K562 (cell line): ENCODE results near the gene CBS. TPM values are rescaled to one million over a fixed set of nuclear protein-coding genes. Genes with fewer than 3 reads are reported as not detected.
A peak's percentile ranks its signal among the peaks of the same experiment; 100 is the strongest.
"Not testable (repeated sequence)": the region's sequence is repeated elsewhere in the genome, so short reads cannot be mapped to it uniquely, and the experiment has no call there.

Source experiments
- ATAC-seq: fragments of 200-7000 bp; cut with Tn5 transposase; 3 replicates; pipeline ENCODE4 v1.9.1; 2020; ENCODE audit warnings: moderate library complexity
- BruUV-seq: library from RNA; stranded (reverse); fragments of 400-500 nt; replicated peaks from 2 replicates; lab custom pipeline; 2021; lab: Mats Ljungman, UMichigan
- CTCF ChIA-PET: fragments of 300-600 bp; formaldehyde crosslinking; extraction: SDS; loops from one replicate; lab custom pipeline; 2021; ENCODE audit warnings: low intra/inter-chr PET ratio; lab: Yijun Ruan, JAX
- POLR2A ChIA-PET: fragments of 300-600, 350-650 bp; sonication (Branson Sonifier 250); formaldehyde crosslinking; extraction: SDS; loops from one replicate; lab custom pipeline; 2021; ENCODE audit warnings: antibody characterized with exemption, inconsistent platforms; lab: Yijun Ruan, JAX
- DNase-seq, 4 experiments: peaks; one replicate each; pipeline versions ENCODE4 v3.0.0 to v3.0.0-alpha.2; 2011 to 2018; ENCODE audit warnings: low spot score in 3 of 4, mixed read lengths in 3 of 4; ENCODE audit errors: extremely low read depth in 1 of 4
- FAIRE-seq: peaks from 2 replicates; lab custom pipeline; 2011; peaks lifted over from hg19 to GRCh38; lab: Jason Lieb, UNC
- H2AFZ ChIP-seq: 2 replicates; pipeline ENCODE4 v1.6.0; 2011; ENCODE audit warnings: low read depth, low read length, control low read depth, inconsistent platforms
- H3K27ac ChIP-seq: fragments of 200-600 bp; 3 replicates; pipeline ENCODE4 v1.8.0; 2011; ENCODE audit warnings: low read depth, mild to moderate bottlenecking, control low read depth, inconsistent platforms, low read length, moderate library complexity, mixed read lengths; ENCODE audit errors: extremely low read depth
- H3K27me3 ChIP-seq, 2 experiments: fragments of 300-600 bp in 1 of 2; 2 replicates in 1 of 2; 3 replicates in 1 of 2; pipeline versions ENCODE4 v1.6.0 to v1.8.0; 2011; ENCODE audit warnings: inconsistent platforms in 2 of 2, low read length in 2 of 2, mild to moderate bottlenecking in 1 of 2, mixed read lengths in 1 of 2, moderate library complexity in 1 of 2; ENCODE audit not compliant: control insufficient read depth in 2 of 2, insufficient read depth in 2 of 2
- H3K36me3 ChIP-seq: fragments of 300-600 bp; 3 replicates; pipeline ENCODE4 v1.8.0; 2011; ENCODE audit warnings: mild to moderate bottlenecking, low read length, inconsistent platforms; ENCODE audit not compliant: control insufficient read depth, insufficient read depth
- H3K4me1 ChIP-seq, 2 experiments: fragments of 200-600 bp in 1 of 2; replicated peaks in 1 of 2; 2 replicates in 1 of 2; 3 replicates in 1 of 2; pipeline versions ENCODE4 v1.5.1 to v1.8.0; 2011; ENCODE audit warnings: inconsistent platforms in 2 of 2, low read length in 2 of 2, mild to moderate bottlenecking in 1 of 2, mixed read lengths in 1 of 2, moderate library complexity in 1 of 2; ENCODE audit not compliant: control insufficient read depth in 2 of 2, insufficient read depth in 2 of 2
- H3K4me2 ChIP-seq: 2 replicates; pipeline ENCODE4 v1.6.1; 2011; ENCODE audit warnings: low read length, control low read depth, inconsistent platforms, mixed read lengths; ENCODE audit not compliant: insufficient read depth
- H3K4me3 ChIP-seq: fragments of 200-600 bp; sonication (generic), shearing (Covaris generic); 2 replicates; pipeline ENCODE4 v1.5.1; 2016; ENCODE audit warnings: control low read depth, inconsistent platforms
- H3K79me2 ChIP-seq: fragments of 200-600 bp; 3 replicates; pipeline ENCODE4 v1.8.0; 2011; ENCODE audit warnings: low read length, inconsistent platforms; ENCODE audit not compliant: control insufficient read depth, insufficient read depth
- H3K9ac ChIP-seq, 2 experiments: 2 replicates each; pipeline versions ENCODE4 v1.6.0 to v1.6.1; 2011; ENCODE audit warnings: low read depth in 2 of 2, low read length in 2 of 2, control low read depth in 1 of 2, inconsistent platforms in 1 of 2, mild to moderate bottlenecking in 1 of 2, mixed read lengths in 1 of 2; ENCODE audit not compliant: insufficient read depth in 1 of 2
- H3K9me1 ChIP-seq: one replicate; pipeline ENCODE4 v1.6.0; 2011; ENCODE audit warnings: inconsistent platforms, mild to moderate bottlenecking, low read length, moderate library complexity; ENCODE audit not compliant: control insufficient read depth, insufficient read depth
- H3K9me3 ChIP-seq: replicated peaks from 2 replicates; pipeline ENCODE4 v1.5.1; 2011; ENCODE audit warnings: low read depth, low read length, inconsistent platforms; ENCODE audit not compliant: control insufficient read depth, insufficient read depth
- H4K20me1 ChIP-seq: replicated peaks from 2 replicates; pipeline ENCODE4 v1.6.1; 2011; ENCODE audit warnings: low read length, inconsistent platforms, mixed read lengths; ENCODE audit not compliant: control insufficient read depth, insufficient read depth
- ATF1 ChIP-seq, 2 experiments: fragments of 450-650 bp in 1 of 2; IDR thresholded peaks; 2 replicates each; pipeline ENCODE4 v1.6.1; 2016; ENCODE audit warnings: missing compliant biosample characterization in 1 of 2, missing genetic modification characterization in 1 of 2
- CREB1 ChIP-seq, 2 experiments: sonication (generic) in 1 of 2; formaldehyde crosslinking in 1 of 2; IDR thresholded peaks; 2 replicates each; pipeline versions ENCODE4 v1.6.1 to v1.8.0; 2012 to 2022; ENCODE audit warnings: inconsistent platforms in 1 of 2, mild to moderate bottlenecking in 1 of 2, missing genetic modification reagents in 1 of 2, moderate library complexity in 1 of 2
- CREM ChIP-seq: IDR thresholded peaks from 2 replicates; pipeline ENCODE4 v1.6.1; 2014; ENCODE audit warnings: antibody characterized with exemption, low read depth
- EP400 ChIP-seq: fragments of 450-650 bp; IDR thresholded peaks from 2 replicates; pipeline ENCODE4 v1.6.1; 2017; ENCODE audit warnings: antibody characterized with exemption, mild to moderate bottlenecking, moderate library complexity
- POLR2G ChIP-seq: fragments of 200-400 bp; formaldehyde crosslinking; IDR thresholded peaks from 2 replicates; pipeline ENCODE4 v1.6.1; 2017; ENCODE audit warnings: low read depth, mild to moderate bottlenecking, antibody characterized with exemption, low read length, moderate library complexity
- RBFOX2 ChIP-seq: fragments of 200-400 bp; formaldehyde crosslinking; IDR thresholded peaks from 2 replicates; pipeline ENCODE4 v1.6.1; 2017; ENCODE audit warnings: low read depth, mild to moderate bottlenecking, low read length, moderate library complexity
- ZFX ChIP-seq: sonication (generic); formaldehyde crosslinking; IDR thresholded peaks from 2 replicates; pipeline ENCODE4 v1.8.0; 2022; ENCODE audit warnings: mild to moderate bottlenecking, missing genetic modification reagents, moderate library complexity
- WGBS: fragments of 100-300 bp; shearing (Covaris generic); methylation state at CpG from one replicate; pipeline ENCODE4 v1.1.6; 2016; ENCODE audit warnings: low coverage, mixed read lengths; ENCODE audit not compliant: insufficient coverage; ENCODE audit errors: missing lambda C conversion rate; 5-methylcytosine and 5-hydroxymethylcytosine counted together
- in situ Hi-C: fragments of 300-500 bp; cut with MboI; formaldehyde crosslinking; loops from 4 replicates; pipeline ENCODE4 v1.15.0; 2018; ENCODE audit warnings: inconsistent platforms, mixed read lengths
- intact Hi-C: fragments of 100-400 bp; cut with micrococcal nuclease; formaldehyde crosslinking; loops from 2 replicates; pipeline ENCODE4 v1.14.2; 2022
- polyA plus RNA-seq, 8 experiments: library from polyadenylated mRNA; depleted of rRNA in 4 of 8; stranded (reverse) in 5 of 8; unstranded in 3 of 8; fragments of >200 nt; fragmentation: Nextera tagmentation in 2 of 8; fragmentation: Illumina TruSeq in 1 of 8; extraction: Ambion mirVana in 2 of 8; extraction: Trizol in 1 of 8; gene quantifications; 2 replicates each; pipeline versions ENCODE4 v1.2.1 to v1.2.3, GENCODE V29; 2011 to 2014; ENCODE audit warnings: inconsistent platforms in 1 of 8, missing spikeins in 1 of 8
- total RNA-seq, 7 experiments: library from RNA; depleted of rRNA in 6 of 7; stranded (reverse); fragments of >200 nt in 6 of 7; fragmentation: Illumina TruSeq in 2 of 7; extraction: Trizol in 2 of 7; gene quantifications; 2 replicates each; pipeline versions ENCODE4 v1.2.1 to v1.2.3, GENCODE V29; 2011 to 2021; ENCODE audit warnings: low replicate concordance in 1 of 7

Gene CBS
- total and polyA plus RNA-seq, 9 of the 15 experiments (the other 6 are each of a cell fraction or from before 2014, with no cell fraction given): 4.6 to 472 (median 152) TPM

DNA sequence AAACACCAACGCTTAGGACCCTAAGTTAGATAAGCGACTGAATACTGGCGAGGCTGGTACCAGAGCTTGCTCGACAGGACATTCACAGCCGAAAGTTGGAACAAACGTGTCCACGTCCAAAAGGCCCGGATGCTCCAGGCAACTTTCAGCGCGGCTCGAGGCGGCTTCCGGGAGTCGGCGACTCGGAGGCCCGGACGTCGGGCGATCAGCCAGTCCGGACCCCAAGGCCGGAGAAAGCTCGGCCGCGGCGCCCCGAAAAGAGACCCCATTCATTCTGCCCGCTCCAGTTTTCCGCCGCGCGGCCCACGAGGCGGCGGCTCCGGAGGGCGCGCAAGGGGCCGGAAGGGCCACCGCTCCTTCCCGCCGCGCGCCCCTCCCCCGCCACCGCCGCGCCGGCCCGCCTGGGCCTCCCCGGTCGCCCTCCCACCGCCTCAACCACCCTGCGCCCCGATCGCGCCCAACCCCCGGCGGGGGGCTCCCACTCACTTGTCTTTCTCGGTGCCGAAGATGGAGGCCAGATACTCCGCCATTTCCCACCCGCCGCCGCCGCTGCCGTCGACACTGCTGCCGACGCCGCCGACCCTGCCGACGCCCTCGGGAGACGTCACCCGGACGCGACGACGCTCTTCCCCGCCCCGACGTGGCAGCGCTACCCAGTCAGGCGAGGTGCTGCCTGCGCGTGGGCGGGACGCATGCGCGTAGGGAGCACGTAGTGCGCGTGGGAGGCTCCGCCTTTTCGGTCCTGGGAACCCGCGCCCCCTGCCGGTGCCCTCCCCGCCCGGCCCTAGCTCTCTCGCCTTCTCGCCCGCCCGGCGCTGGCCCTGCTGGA lies 31.5 kb upstream of the CBS start, which contains the start of gene U2AF1:
Gene U2AF1, minus strand, starts transcription at position 606 of the 829 bp plus-strand sequence. Its CDS starts 76 bp downstream, at position 530.
- TF ChIP-seq EP400 (peak; percentile 42; the same call in 1 of the 2 replicates), ATF1 (CRISPR knock-in tag; IDR thresholded peaks at IDR 0.05) (peak; percentile 73), POLR2G (peak; percentile 55; the same call in 1 of the 2 replicates), CREB1 (IDR thresholded peaks at IDR 0.05) (peak; percentile 69), ZFX (CRISPR knock-in tag) (peak; percentile 29; the same call in 1 of the 2 replicates), CREM (peak; percentile 87), RBFOX2 (peak; percentile 61)
- H3K9me1 ChIP-seq; H3K4me2 ChIP-seq; H3K79me2 ChIP-seq; H2AFZ ChIP-seq; POLR2A ChIA-PET; intact Hi-C loops; H3K9me3 ChIP-seq; CTCF ChIA-PET; H3K36me3 ChIP-seq; H3K4me1 ChIP-seq; H3K27me3 ChIP-seq; H4K20me1 ChIP-seq; TF ChIP-seq ATF1 (tag; IDR thresholded peaks at IDR 0.05); CREB1 (CRISPR knock-in tag; IDR thresholded peaks at IDR 0.05): not testable (repeated sequence)
- FAIRE-seq (peak; percentile 70), DNase-seq (peak in 3 of 4 experiments; percentile 19 to 25 (median 22)), ATAC-seq (peak; percentile 89)
- in situ Hi-C loops: loop anchor here (25.0 kb wide), 1 partner anchor 195 kb away; no protein-coding TSS in a partner anchor
- no CpG with 5 or more reads among the region's 107 CpGs for WGBS
- H3K27ac ChIP-seq: peak within 1 kb of the TSS; percentile 72; the same call in 2 of the 3 replicates
- peak within 1 kb of the TSS; percentile 42 for H3K4me3 ChIP-seq
- peak within 1 kb of the TSS; percentile 63 to 88; a peak in 3 of 4 replicates for H3K9ac ChIP-seq
- BruUV-seq: TSS peak; percentile 49

DNA sequence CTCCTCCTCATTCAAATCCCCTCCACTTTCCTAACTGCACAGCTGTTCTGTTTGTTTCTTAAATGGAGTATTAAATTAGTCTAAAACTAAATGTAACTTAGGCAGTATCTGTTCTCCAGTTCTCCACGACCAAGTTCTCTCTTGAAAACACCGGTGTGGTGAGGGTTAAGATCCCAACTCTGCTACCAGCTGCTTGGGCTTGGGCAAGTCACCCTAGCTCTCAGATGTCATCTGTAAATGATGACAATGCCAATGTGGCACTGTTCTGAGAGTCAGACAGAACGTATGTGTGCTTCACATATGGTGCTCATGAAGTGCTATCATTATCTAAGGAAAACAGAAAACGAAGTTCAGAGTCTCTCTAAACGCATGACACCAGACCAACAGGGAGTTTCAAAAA lies 29.0 kb upstream of the CBS start:
- H4K20me1 ChIP-seq, POLR2A ChIA-PET, H3K79me2 ChIP-seq, H2AFZ ChIP-seq, ATAC-seq, H3K4me1 ChIP-seq, H3K4me3 ChIP-seq, DNase-seq, CTCF ChIA-PET, H3K36me3 ChIP-seq, H3K27ac ChIP-seq, H3K4me2 ChIP-seq, H3K27me3 ChIP-seq, H3K9me3 ChIP-seq, intact Hi-C loops, H3K9me1 ChIP-seq, H3K9ac ChIP-seq, FAIRE-seq: not testable (repeated sequence)
- WGBS: 86% methylated on average over 2 of the region's 5 CpGs
- BruUV-seq: TSS peak; percentile 72
- in situ Hi-C loops: loop anchor here (25.0 kb wide), 1 partner anchor 192 kb away; no protein-coding TSS in a partner anchor

DNA sequence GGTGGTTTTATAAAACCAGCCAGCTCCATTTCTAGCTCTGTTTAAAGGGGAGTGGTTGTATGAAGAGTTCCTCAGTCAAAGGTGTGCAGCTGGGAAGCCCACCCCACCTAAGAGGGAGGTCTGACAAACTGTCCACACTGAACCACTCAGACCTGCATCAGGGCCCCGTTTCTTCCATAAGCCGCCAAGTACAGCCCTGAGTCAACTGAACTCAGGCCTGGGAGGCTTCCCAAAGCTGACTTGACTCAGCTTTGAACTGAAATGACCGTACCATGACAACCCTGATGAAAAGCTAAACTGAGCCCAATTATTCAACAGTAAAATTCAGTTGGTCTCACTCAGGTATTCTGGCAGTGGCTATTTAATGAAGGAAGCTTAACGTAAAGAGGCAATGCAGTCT lies 26.6 kb upstream of the CBS start:
- FAIRE-seq, H3K4me2 ChIP-seq, CTCF ChIA-PET, H3K9me3 ChIP-seq, H3K9ac ChIP-seq, H3K4me3 ChIP-seq, intact Hi-C loops, H3K27ac ChIP-seq, H4K20me1 ChIP-seq, H3K4me1 ChIP-seq, POLR2A ChIA-PET, H3K36me3 ChIP-seq, H2AFZ ChIP-seq, H3K79me2 ChIP-seq, H3K9me1 ChIP-seq, BruUV-seq, ATAC-seq, DNase-seq, H3K27me3 ChIP-seq: not testable (repeated sequence)
- WGBS: no CpG with 5 or more reads among the region's 4 CpGs
- in situ Hi-C loops: loop anchor here (25.0 kb wide), 1 partner anchor 190 kb away; no protein-coding TSS in a partner anchor
